Urothelium cell line (cell line): ENCODE data around the gene GATA1.

Experiments
- DNase-seq: peaks from one replicate; pipeline ENCODE4 v3.0.0; 2011; ENCODE audit warnings: low spot score, mixed read lengths
- FAIRE-seq: peaks from 2 replicates; lab custom pipeline; 2011; peaks lifted over from hg19 to GRCh38; lab: Jason Lieb, UNC

GATA1 gene

GRCh38 chrX:48784726-48785125 lies 1.7 kb upstream of the GATA1 start:
- FAIRE-seq (no peak), DNase-seq (no peak)

GRCh38 chrX:48785186-48785539 lies 1.2 kb upstream of the GATA1 start:
- no peak for DNase-seq
- no peak for FAIRE-seq

GRCh38 chrX:48785540-48786214 lies 713 bp upstream of the GATA1 start:
- DNase-seq (no peak), FAIRE-seq (no peak)

GRCh38 chrX:48786825-48787504 lies 575 bp downstream of the GATA1 start:
- no peak for DNase-seq
- no peak for FAIRE-seq

GRCh38 chrX:48787505-48788443 lies 1.4 kb downstream of the GATA1 start:
- FAIRE-seq, result no peak
- DNase-seq, result no peak

GRCh38 chrX:48789366-48790220 lies 3.2 kb downstream of the GATA1 start:
- DNase-seq (no peak), FAIRE-seq (no peak)

- DNase-seq (no peak), FAIRE-seq (no peak)
These were observed 4.1 kb downstream of the GATA1 start for GRCh38 chrX:48790477-48790876.

GRCh38 chrX:48791063-48791820 lies 4.9 kb downstream of the GATA1 start:
- FAIRE-seq, result no peak
- no peak for DNase-seq

GRCh38 chrX:48792219-48792618 lies 5.8 kb downstream of the GATA1 start:
- no peak for FAIRE-seq
- DNase-seq, result no peak

GRCh38 chrX:48793935-48794334 lies 7.5 kb downstream of the GATA1 start:
- FAIRE-seq, result no peak
- no peak for DNase-seq

- FAIRE-seq, result no peak
These were observed 8.0 kb downstream of the GATA1 start for GRCh38 chrX:48794340-48794910.

GRCh38 chrX:48794911-48795515 lies 8.6 kb downstream of the GATA1 start:
- FAIRE-seq (no peak), DNase-seq (peak; percentile 72)

More at GRCh38 chrX:48794340-48794910, 8.0 kb downstream of the GATA1 start:
- DNase-seq, result no peak

GRCh38 chrX:48798318-48798717 lies 11.9 kb downstream of the GATA1 start:
- DNase-seq (no peak), FAIRE-seq (no peak)

GRCh38 chrX:48800574-48801279 lies 14.3 kb downstream of the GATA1 start:
- FAIRE-seq (no peak), DNase-seq (no peak)

- peak; percentile 82 for FAIRE-seq
- DNase-seq, result peak; percentile 95
These were observed 15.1 kb downstream of the GATA1 start, which contains the start of gene HDAC6 for GRCh38 chrX:48801280-48802088. Gene HDAC6, plus strand, starts transcription at chrX:48802067. Its CDS starts 626 bp downstream, at chrX:48802693.

GRCh38 chrX:48802089-48802904 lies 15.9 kb downstream of the GATA1 start:
- DNase-seq (peak; percentile 84), FAIRE-seq (no peak)

GRCh38 chrX:48802905-48803200 lies 16.5 kb downstream of the GATA1 start:
- DNase-seq (no peak), FAIRE-seq (no peak)
